ENCODE data around the gene MRAP2. TPM values are rescaled to one million over a fixed set of nuclear protein-coding genes. Genes with fewer than 3 reads are reported as not detected.

The MRAP2 gene
- total and polyA plus RNA-seq, 2 donors (not counting 1 experiment from before 2014, with no cell fraction given) = 0.03 to 0.17 TPM

DNA sequence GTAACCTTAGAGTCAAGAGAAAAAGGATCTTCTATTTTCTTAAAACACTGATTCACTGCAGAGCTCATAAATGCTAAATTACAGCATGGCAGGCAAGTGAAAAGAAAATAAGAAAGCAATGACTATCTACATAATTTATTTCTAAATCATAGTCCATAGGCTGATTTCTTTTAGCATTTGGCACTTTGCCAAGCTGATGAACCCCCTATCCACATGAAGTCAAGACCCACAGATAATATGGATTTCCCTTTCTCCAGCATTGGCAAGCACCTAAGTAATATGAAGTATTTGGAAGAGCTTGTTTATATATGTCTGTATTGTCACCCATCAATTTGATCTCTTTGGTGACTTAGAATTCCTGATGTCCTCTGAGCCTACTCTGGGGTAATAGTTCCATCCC lies 47.9 kb upstream of the MRAP2 start:
- H3K27ac ChIP-seq (ENCODE audit: insufficient read depth, low read length) = no peak overlapping the region
- TF ChIP-seq EZH2 (IDR thresholded peaks at IDR 0.05; ENCODE audit: low read length, missing control alignments) (no peak), CTCF (conservative IDR thresholded peaks at IDR 0.05 in 1 of 2, IDR thresholded peaks at IDR 0.05 in 1 of 2; ENCODE audit: low read depth in 1 of 2, low read length in 2 of 2) (no peak)
- no peak for DNase-seq (ENCODE audit: low read depth in 2 of 2)
- H3K4me1 ChIP-seq (ENCODE audit: control insufficient read depth, extremely low read depth, insufficient read depth, low read length) = no peaks in the 10 kb centered on the region
- no peak overlapping the region for H3K4me2 ChIP-seq (ENCODE audit: extremely low read depth, insufficient read depth, low read length)
- H4K20me1 ChIP-seq (ENCODE audit: control insufficient read depth, extremely low read depth, insufficient read depth, low read length) = no peaks in the 10 kb centered on the region
- H3K27me3 ChIP-seq (ENCODE audit: control insufficient read depth, insufficient read depth, low read length) = no peaks in the 10 kb centered on the region
- no peaks in the 10 kb centered on the region for H3K36me3 ChIP-seq (ENCODE audit: control insufficient read depth, insufficient read depth, low read length)
- no peak overlapping the region for H2AFZ ChIP-seq (ENCODE audit: low read length)
- no peaks in the 10 kb centered on the region for H3K9me3 ChIP-seq (ENCODE audit: control insufficient read depth, insufficient read depth, low read depth, low read length)
- H3K9ac ChIP-seq (ENCODE audit: insufficient read depth, low read length) = no peak overlapping the region
- no peaks in the 10 kb centered on the region for H3K79me2 ChIP-seq (ENCODE audit: control insufficient read depth, insufficient read depth, low read length)
- H3K4me3 ChIP-seq (replicated peaks in 1 of 4; ENCODE audit: control extremely low read depth in 1 of 4, insufficient read depth in 1 of 4, low read depth in 3 of 4, low read length in 4 of 4) = no peak overlapping the region

DNA sequence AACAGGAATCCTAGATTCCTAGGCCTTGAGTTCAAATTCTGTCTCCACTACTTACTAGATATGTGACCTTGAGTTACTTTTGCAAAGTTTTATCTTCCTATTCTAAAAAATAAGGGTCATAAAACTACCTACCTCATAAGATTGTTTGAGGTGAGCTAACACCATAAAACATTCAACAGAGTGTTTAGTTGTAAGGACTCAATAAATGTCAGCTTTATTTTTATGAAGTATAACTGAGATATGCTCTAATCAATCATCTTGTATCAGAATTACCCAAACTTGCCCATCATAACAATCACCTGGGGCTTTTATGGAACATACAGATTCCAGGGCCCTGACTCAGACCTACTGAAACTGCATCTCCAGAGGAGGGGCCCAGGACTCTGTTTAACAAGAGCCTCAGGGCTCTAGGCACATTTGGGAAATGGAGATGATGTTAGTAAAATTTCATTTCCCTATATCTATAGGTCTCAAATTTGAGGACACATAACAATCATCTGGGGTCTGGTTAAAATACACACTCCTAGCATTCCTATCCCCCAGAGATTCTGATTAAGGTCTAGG lies 35.5 kb upstream of the MRAP2 start:
- Histone ChIP-seq H2AFZ (ENCODE audit: low read length) (no peak overlapping the region), H3K36me3 (ENCODE audit: control insufficient read depth, insufficient read depth, low read length) (no peaks in the 10 kb centered on the region), H3K4me2 (ENCODE audit: extremely low read depth, insufficient read depth, low read length) (no peak overlapping the region), H3K9me3 (ENCODE audit: control insufficient read depth, insufficient read depth, low read depth, low read length) (no peaks in the 10 kb centered on the region), H3K4me1 (ENCODE audit: control insufficient read depth, extremely low read depth, insufficient read depth, low read length) (no peaks in the 10 kb centered on the region), H3K4me3 (replicated peaks in 1 of 4; ENCODE audit: control extremely low read depth in 1 of 4, insufficient read depth in 1 of 4, low read depth in 3 of 4, low read length in 4 of 4) (no peak overlapping the region), H3K79me2 (ENCODE audit: control insufficient read depth, insufficient read depth, low read length) (no peaks in the 10 kb centered on the region), H3K27me3 (ENCODE audit: control insufficient read depth, insufficient read depth, low read length) (no peaks in the 10 kb centered on the region), H4K20me1 (ENCODE audit: control insufficient read depth, extremely low read depth, insufficient read depth, low read length) (no peaks in the 10 kb centered on the region), H3K27ac (ENCODE audit: insufficient read depth, low read length) (no peak overlapping the region), H3K9ac (ENCODE audit: insufficient read depth, low read length) (no peak overlapping the region)
- TF ChIP-seq EZH2 (IDR thresholded peaks at IDR 0.05; ENCODE audit: low read length, missing control alignments) (no peak), CTCF (conservative IDR thresholded peaks at IDR 0.05 in 1 of 2, IDR thresholded peaks at IDR 0.05 in 1 of 2; ENCODE audit: low read depth in 1 of 2, low read length in 2 of 2) (no peak)
- DNase-seq (ENCODE audit: low read depth in 2 of 2) = no peak

GRCh38 chr6:84001119-84001518 lies 32.5 kb upstream of the MRAP2 start:
- Histone ChIP-seq H3K9ac (ENCODE audit: insufficient read depth, low read length) (no peak overlapping the region), H3K79me2 (ENCODE audit: control insufficient read depth, insufficient read depth, low read length) (no peaks in the 10 kb centered on the region), H3K4me2 (ENCODE audit: extremely low read depth, insufficient read depth, low read length) (no peak overlapping the region), H3K4me3 (replicated peaks in 1 of 4; ENCODE audit: control extremely low read depth in 1 of 4, insufficient read depth in 1 of 4, low read depth in 3 of 4, low read length in 4 of 4) (no peak overlapping the region), H3K36me3 (ENCODE audit: control insufficient read depth, insufficient read depth, low read length) (no peaks in the 10 kb centered on the region), H3K27me3 (ENCODE audit: control insufficient read depth, insufficient read depth, low read length) (no peaks in the 10 kb centered on the region), H3K4me1 (ENCODE audit: control insufficient read depth, extremely low read depth, insufficient read depth, low read length) (no peaks in the 10 kb centered on the region), H4K20me1 (ENCODE audit: control insufficient read depth, extremely low read depth, insufficient read depth, low read length) (no peaks in the 10 kb centered on the region), H2AFZ (ENCODE audit: low read length) (no peak overlapping the region), H3K9me3 (ENCODE audit: control insufficient read depth, insufficient read depth, low read depth, low read length) (no peaks in the 10 kb centered on the region), H3K27ac (ENCODE audit: insufficient read depth, low read length) (no peak overlapping the region)
- TF ChIP-seq CTCF (conservative IDR thresholded peaks at IDR 0.05 in 1 of 2, IDR thresholded peaks at IDR 0.05 in 1 of 2; ENCODE audit: low read depth in 1 of 2, low read length in 2 of 2) (no peak), EZH2 (IDR thresholded peaks at IDR 0.05; ENCODE audit: low read length, missing control alignments) (no peak)
- DNase-seq (ENCODE audit: low read depth in 2 of 2) = no peak
